Activated naive CD4-positive, alpha-beta T cell treated with anti-CD3 and anti-CD28 coated beads, Interleukin-2, amount 10 ng/mL, durations not matched to agents 7 days and 5 days (primary cell): ENCODE data around the gene PIGX.

Experiments used
- CTCF ChIA-PET: fragments of 350-600 bp; sonication (Branson Sonifier 250); formaldehyde crosslinking; loops from one replicate; lab custom pipeline; 2021; ENCODE audit warnings: antibody characterized with exemption; lab: Charles Lee
- DNase-seq: peaks from one replicate; pipeline ENCODE4 v3.0.0-alpha.2; 2020
- H3K27ac Mint-ChIP-seq: one replicate; pipeline ENCODE4 v1.8.0; 2021; ENCODE audit warnings: mild to moderate bottlenecking, moderate library complexity, mixed read lengths
- H3K27me3 Mint-ChIP-seq: one replicate; pipeline ENCODE4 v1.8.0; 2021; ENCODE audit warnings: mild to moderate bottlenecking, mixed read lengths
- H3K36me3 Mint-ChIP-seq: one replicate; pipeline ENCODE4 v1.8.0; 2021; ENCODE audit warnings: mixed read lengths
- H3K4me1 Mint-ChIP-seq: one replicate; pipeline ENCODE4 v1.8.0; 2021; ENCODE audit warnings: mixed read lengths
- H3K4me3 Mint-ChIP-seq: one replicate; pipeline ENCODE4 v1.8.0; 2021; ENCODE audit warnings: mild to moderate bottlenecking, moderate library complexity, mixed read lengths
- H3K9me3 Mint-ChIP-seq: one replicate; pipeline ENCODE4 v1.8.0; 2021; ENCODE audit warnings: mixed read lengths

PIGX gene

DNA sequence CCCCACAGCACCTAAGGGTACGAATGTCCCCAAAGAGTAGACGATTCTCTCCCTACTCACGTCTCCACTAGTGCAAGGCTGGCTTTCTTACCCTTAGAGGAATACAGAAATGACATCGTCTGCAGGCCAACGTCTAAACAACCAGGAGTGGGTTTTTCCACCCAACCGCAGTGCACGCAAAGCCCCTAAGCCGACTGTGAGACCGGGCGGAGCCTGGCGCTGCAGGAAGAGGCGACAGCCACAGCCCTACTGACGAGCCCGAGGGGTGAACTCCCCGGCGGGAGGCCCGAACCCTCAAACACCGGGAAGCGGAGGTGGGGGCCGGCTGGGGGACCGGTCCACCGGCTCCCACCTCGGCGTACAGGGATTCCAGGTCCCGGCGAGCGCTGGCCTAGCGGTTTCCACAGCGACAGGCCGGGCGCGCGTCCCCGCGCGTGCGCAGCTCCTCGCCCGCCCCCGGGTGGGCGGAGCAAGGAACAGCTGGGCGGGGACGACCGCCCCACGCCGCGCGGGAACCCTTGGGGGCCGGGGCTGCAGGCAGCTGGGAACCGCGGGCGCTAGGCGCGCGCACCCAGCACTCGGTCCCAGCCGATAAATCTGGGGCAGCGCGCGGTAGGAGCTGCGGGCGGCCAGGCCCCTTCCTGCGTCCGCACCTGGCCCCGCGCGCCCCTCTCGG is at the start of gene PIGX, which contains the start of gene CEP19:
TSS of gene PIGX (plus strand) at position 540 of the 676 bp plus-strand sequence.
TSS of gene CEP19 (minus strand) at position 413 of the 676 bp plus-strand sequence. CDS start 3,593 bp downstream, outside the sequence.
- Mint-ChIP-seq H3K4me3 (peak within 1 kb of the TSS; percentile 86), H3K9me3 (no peaks in the 10 kb centered on the region), H3K27ac (peak within 1 kb of the TSS; percentile 98), H3K27me3 (no peaks in the 10 kb centered on the region), H3K4me1 (peaks cover 40% of the 10 kb centered on the region), H3K36me3 (peaks cover 9% of the 10 kb centered on the region)
- peak; percentile 91 for DNase-seq
- CTCF ChIA-PET: interaction anchor here (0.9 to 1.7 kb wide), 2 partner anchors 103 to 230 kb away, joined by 3 read pairs; no protein-coding TSS in a partner anchor

DNA sequence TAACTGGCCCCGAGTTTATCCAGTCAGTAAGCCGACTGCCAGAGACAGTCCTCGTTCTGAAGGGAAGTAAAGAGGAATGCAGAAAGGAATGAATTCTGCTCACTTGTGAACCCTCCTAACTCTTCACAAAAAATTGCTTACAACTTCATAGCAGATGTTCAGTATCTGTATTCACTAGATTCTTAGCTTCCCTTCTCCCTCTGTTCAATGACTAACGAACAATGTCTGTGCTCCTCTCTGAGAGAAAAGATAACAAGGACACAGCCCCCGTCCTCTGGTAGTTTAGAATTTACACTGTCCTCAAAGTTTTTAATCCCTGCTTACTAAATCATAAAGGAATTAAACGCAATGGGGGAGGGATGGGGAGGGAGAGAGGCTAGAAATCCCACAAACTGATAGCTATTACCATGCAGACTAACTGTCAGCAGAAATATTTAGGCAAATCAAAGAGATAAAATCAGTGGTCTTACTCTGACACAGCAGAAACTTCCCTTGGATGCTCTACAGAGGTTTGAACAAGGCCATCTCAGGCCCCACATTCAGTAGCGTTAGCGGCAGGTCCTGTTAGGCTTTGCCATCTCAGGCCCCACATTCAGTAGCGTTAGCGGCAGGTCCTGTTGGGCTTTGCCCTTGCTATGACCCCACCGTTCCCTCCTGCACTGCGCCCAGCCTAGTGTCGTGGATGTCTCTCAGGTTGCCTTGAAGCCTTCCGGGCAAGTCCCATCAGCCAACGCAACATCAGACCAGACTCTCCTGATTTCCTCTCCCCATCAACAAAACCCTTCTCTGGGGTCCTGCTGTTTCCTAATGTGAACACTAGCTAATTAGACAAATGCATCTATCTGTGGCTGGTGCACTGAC is 49.2 kb upstream of the PIGX start:
- CTCF ChIA-PET: interaction anchor here (0.6 to 1.2 kb wide), 2 partner anchors 52 to 724 kb away, joined by 3 read pairs; no protein-coding TSS in a partner anchor

DNA sequence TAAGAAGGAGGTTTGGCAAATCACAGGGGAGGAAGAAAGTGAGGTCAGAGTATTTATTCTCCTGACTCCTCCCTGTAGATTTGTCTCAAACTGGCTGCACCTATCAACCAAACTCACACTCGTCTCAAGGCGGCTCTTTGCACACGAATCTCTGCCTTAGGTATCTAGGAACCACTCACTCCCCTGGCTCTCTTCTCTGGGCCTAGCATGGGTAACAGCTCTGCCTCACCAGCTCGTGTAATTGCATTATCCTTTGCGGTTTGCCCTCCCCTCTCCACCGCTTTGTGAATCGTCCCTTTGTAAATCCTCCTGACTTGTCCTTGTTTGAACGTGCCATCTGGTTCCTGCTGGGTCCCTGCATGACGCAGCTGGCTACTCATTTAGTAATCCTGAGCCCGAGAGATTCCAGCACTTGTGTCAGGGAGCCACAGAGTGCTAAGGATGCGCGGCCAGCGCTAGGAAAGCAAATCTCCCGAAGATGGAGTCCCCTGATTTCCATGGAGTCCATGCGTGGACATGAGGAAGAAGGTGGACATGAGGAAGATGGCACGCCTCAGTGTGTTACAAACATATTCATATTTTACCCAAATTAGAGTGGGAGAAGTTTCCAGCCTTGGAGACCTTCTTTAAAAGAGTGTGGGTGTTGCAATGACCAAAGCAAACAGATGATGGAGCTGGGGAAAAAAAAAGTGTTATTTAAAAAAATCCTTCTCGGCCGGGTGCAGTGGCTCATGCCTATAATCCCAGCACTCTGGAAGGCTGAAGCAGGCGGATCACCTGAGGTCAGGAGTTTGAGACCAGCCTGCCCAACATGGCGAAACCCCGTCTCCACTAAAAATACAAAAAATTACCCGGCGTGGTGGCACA is 45.9 kb upstream of the PIGX start:
- no peak overlapping the region for H3K27ac Mint-ChIP-seq
- H3K4me3 Mint-ChIP-seq: no peak overlapping the region

More for the DNA sequence above, 49.2 kb upstream of the PIGX start:
- H3K4me1 Mint-ChIP-seq: peaks cover 8% of the 10 kb centered on the region
- H3K36me3 Mint-ChIP-seq: peaks cover 18% of the 10 kb centered on the region
- H3K27ac Mint-ChIP-seq: no peak overlapping the region
- no peaks in the 10 kb centered on the region for H3K9me3 Mint-ChIP-seq
- H3K27me3 Mint-ChIP-seq: no peaks in the 10 kb centered on the region
- no peak for DNase-seq
- no peak overlapping the region for H3K4me3 Mint-ChIP-seq

DNA sequence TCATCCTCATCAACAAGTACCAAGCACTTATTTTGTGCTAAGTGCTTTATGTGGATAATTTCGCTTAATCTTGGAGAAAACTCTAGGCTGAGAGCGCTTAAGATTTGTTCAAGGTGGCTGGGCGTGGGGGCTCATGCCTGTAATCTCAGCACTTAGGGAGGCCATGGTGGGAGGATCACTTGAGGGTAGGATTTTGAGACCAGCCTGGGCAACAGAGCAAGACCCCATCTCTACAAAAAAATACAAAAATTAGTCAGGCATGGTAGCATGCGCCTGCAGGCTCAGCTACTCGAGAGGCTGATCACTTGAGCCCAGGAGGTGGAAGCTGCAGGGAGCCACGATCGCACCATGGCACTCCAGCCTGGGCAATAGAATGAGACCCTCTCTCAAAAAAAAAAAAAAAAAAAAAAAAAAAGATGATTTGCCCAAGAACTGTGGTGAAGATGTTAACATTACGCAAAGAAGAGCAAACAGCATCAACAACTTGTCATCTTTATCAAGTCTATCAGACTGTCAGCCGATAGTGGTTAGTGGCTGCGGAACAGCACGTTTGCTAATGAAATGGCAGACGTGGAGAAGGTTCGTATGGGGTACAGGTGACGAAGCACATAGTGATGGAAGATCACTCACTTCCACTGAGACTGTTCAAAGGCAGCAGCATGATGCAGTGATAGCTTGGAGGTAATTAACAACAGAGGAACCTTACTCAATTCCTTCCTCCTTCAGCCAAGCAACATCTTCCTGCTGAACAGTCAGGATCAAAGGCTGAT is 44.9 kb upstream of the PIGX start:
- Mint-ChIP-seq H3K9me3 (no peaks in the 10 kb centered on the region), H3K4me1 (peaks cover 34% of the 10 kb centered on the region), H3K27ac (no peak overlapping the region), H3K4me3 (no peak overlapping the region), H3K36me3 (peaks cover 12% of the 10 kb centered on the region), H3K27me3 (peaks cover 4% of the 10 kb centered on the region)
- CTCF ChIA-PET: no interaction called here
- DNase-seq: no peak

More for the DNA sequence above, 45.9 kb upstream of the PIGX start:
- peaks cover 27% of the 10 kb centered on the region for H3K4me1 Mint-ChIP-seq
- peaks cover 12% of the 10 kb centered on the region for H3K36me3 Mint-ChIP-seq
- DNase-seq: no peak
- CTCF ChIA-PET: no interaction called here
- H3K9me3 Mint-ChIP-seq: no peaks in the 10 kb centered on the region
- peaks cover 4% of the 10 kb centered on the region for H3K27me3 Mint-ChIP-seq

DNA sequence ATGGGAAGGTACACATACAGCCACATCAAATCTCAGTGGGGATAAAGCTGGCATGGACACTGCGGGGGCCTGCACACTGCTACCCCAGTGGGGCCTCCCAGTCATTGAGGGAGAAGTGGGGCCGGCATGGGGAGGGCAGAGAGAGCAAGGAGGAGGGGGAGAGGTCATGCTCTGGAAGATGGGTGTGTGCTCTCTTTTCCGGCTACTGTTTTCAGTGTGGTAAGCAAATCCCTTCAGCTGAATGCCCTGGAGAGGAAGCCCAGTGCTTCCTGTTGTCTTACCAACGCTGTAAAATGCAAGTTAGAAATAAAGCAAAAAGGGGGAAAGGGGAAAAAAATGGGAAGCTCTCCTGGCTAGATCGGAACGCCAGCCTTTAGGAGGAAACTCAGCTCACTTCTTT is 41.8 kb upstream of the PIGX start:
- H3K27me3 Mint-ChIP-seq: peaks cover 4% of the 10 kb centered on the region

DNA sequence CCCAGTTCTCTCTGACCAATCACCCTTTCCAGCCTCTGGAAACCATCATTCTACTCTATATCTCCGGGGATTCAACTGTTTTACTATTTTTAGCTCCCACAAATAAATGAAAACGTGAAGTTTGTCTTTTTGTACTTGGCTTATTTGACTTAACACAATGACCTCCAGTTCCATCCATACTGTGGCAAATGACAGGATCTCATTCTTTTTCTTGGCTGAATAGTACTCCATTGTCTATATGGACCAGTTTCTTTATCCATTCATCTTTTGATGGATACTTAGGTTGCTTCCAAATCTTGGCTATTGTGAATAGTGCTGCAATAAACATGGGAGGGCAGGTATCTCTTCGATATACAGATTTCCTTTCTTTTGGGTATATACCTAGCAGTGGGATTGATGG is 38.5 kb upstream of the PIGX start:
- CTCF ChIA-PET: no interaction called here
- peaks cover 16% of the 10 kb centered on the region for H3K36me3 Mint-ChIP-seq
- no peak overlapping the region for H3K4me3 Mint-ChIP-seq
- peaks cover 51% of the 10 kb centered on the region for H3K4me1 Mint-ChIP-seq
- H3K9me3 Mint-ChIP-seq: no peaks in the 10 kb centered on the region
- no peak overlapping the region for H3K27ac Mint-ChIP-seq
- DNase-seq: no peak
- no peaks in the 10 kb centered on the region for H3K27me3 Mint-ChIP-seq

More for the DNA sequence above, 41.8 kb upstream of the PIGX start:
- peak; percentile 31 for DNase-seq
- CTCF ChIA-PET: interaction anchor here (2.3 kb wide), 1 partner anchor 61 kb away, joined by 7 read pairs; no protein-coding TSS in a partner anchor
- Mint-ChIP-seq H3K27ac (peak overlapping the region; percentile 91), H3K4me3 (peak overlapping the region; percentile 71), H3K4me1 (peaks cover 41% of the 10 kb centered on the region), H3K36me3 (peaks cover 13% of the 10 kb centered on the region), H3K9me3 (no peaks in the 10 kb centered on the region)

DNA sequence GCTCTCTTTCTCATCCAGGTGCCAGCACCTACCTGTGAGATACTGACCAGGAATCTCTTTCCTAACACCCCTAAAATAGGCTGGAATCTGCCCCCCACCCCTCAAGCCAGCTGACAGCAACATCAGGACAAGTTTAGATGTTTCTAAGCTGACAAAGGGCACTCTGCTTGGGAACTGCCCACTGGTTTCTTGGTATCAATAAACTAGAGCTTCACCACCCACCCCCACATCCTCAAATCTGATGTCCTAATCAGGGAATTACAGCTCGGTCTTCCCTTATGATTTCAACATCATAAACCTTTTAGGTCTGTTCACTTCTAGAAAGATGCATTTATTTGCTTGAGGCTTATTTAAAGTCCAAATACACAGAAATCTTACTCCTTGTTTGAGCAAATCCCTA is 34.8 kb upstream of the PIGX start:
- no peak overlapping the region for H3K27ac Mint-ChIP-seq
- no peak overlapping the region for H3K4me3 Mint-ChIP-seq
- CTCF ChIA-PET: interaction anchor here (0.9 to 1.5 kb wide), 5 partner anchors 9 to 155 kb away, joined by 3 to 11 read pairs (median 4); no protein-coding TSS in a partner anchor

DNA sequence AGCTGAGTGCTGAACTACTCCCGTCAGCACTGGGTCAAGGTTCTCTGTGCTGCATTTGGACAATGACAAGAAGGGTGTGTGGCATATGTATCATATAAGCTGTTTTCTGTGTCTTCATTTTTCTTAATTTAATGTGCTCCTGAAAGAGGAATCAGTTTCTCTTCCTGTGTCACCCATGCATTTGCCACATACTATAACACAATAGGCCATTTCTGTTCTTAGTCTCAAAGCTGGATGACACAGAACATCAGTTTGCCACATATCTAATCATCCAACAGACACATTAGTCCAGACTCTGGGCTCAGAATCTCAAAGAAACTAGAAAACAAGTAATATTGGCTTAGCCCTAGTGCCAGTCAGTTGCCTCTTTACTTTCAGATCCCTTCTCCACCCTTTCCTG is 34.2 kb upstream of the PIGX start:
- no peak for DNase-seq
- no peak overlapping the region for H3K4me3 Mint-ChIP-seq
- peaks cover 12% of the 10 kb centered on the region for H3K36me3 Mint-ChIP-seq
- H3K4me1 Mint-ChIP-seq: peaks cover 26% of the 10 kb centered on the region
- H3K27ac Mint-ChIP-seq: no peak overlapping the region
- CTCF ChIA-PET: interaction anchor here (0.8 to 1.4 kb wide), 4 partner anchors 8 to 155 kb away, joined by 3 to 7 read pairs (median 4); no protein-coding TSS in a partner anchor
- peaks cover 5% of the 10 kb centered on the region for H3K9me3 Mint-ChIP-seq
- peaks cover 10% of the 10 kb centered on the region for H3K27me3 Mint-ChIP-seq

More for the DNA sequence above, 34.8 kb upstream of the PIGX start:
- peaks cover 26% of the 10 kb centered on the region for H3K4me1 Mint-ChIP-seq
- H3K9me3 Mint-ChIP-seq: peaks cover 2% of the 10 kb centered on the region
- no peak for DNase-seq
- peaks cover 10% of the 10 kb centered on the region for H3K36me3 Mint-ChIP-seq
- peaks cover 10% of the 10 kb centered on the region for H3K27me3 Mint-ChIP-seq

DNA sequence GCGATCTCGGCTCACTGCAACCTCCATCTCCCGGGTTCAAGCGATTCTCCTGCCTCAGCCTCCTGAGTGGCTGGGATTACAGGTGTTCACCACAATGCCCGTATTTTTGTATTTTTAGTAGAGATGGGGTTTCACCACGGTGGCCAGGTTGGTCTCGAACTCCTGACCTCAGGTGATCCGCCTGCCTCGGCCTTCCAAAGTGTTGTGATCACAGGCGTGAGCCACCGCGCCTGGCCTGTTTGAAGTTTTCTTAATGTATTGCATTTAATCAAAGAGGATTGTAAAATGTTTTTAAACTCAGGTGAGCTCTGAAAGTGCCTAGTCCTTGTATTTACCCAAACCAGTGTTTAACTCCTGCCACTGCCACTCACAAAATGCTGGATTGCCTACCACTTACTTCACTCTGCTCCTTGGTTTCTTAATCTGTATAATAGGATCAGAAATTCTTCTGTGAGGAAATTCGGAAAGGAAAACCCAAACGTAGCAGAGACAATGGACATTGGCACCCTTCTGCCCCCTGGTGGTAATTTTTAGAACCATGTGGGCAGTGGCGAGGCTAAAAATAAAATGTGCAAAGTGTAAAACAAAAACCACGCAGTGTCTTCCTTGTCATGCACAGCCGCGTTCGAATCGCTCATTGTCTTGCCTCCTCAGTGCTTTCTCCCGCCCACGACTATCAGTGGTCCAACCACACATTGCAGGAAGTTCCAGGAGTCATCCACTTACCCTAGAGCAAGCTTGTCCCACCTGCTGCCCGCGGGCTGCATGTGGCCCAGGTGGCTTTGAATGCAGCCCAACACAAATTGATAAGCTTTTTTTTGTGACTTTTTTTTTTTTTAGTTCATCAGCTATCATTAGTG is 27.4 kb upstream of the PIGX start:
- CTCF ChIA-PET: interaction anchor here (0.6 to 5.5 kb wide), 20 partner anchors 8 to 616 kb away, joined by 3 to 115 read pairs (median 3); partner anchors contain the start of gene NRROS
- peaks cover 4% of the 10 kb centered on the region for H3K27me3 Mint-ChIP-seq
- peak overlapping the region; percentile 2 for H3K4me3 Mint-ChIP-seq
- peaks cover 9% of the 10 kb centered on the region for H3K36me3 Mint-ChIP-seq
- H3K4me1 Mint-ChIP-seq: peaks cover 20% of the 10 kb centered on the region
- peaks cover 7% of the 10 kb centered on the region for H3K9me3 Mint-ChIP-seq
- H3K27ac Mint-ChIP-seq: peak overlapping the region; percentile 6
- peak; percentile 77 for DNase-seq

DNA sequence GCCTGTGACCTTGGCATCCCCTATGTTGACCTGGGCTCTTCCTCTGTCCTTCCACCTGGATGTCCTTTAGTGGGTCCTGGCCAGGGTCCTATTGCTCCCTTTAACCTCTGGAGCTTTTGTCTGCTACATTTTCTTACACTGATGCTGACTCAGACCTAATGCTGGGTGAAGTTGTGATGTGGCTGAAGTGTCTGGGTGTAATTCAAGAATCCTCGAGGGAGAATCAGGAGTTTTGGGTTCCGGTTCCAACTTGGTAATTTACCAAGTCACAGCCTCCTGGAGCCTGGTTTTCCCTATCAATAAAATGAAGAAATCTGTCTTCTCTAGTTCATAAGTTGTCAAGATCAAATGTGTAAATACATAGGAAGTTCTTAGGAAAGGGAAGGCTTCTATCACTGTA is 25.7 kb upstream of the PIGX start:
- Mint-ChIP-seq H3K36me3 (peaks cover 9% of the 10 kb centered on the region), H3K27ac (no peak overlapping the region), H3K27me3 (peaks cover 11% of the 10 kb centered on the region), H3K9me3 (peaks cover 7% of the 10 kb centered on the region), H3K4me3 (no peak overlapping the region), H3K4me1 (peaks cover 20% of the 10 kb centered on the region)
- CTCF ChIA-PET: interaction anchor here (0.7 to 5.5 kb wide), 7 partner anchors 9 to 85 kb away, joined by 3 to 115 read pairs (median 7); no protein-coding TSS in a partner anchor
- DNase-seq: no peak

DNA sequence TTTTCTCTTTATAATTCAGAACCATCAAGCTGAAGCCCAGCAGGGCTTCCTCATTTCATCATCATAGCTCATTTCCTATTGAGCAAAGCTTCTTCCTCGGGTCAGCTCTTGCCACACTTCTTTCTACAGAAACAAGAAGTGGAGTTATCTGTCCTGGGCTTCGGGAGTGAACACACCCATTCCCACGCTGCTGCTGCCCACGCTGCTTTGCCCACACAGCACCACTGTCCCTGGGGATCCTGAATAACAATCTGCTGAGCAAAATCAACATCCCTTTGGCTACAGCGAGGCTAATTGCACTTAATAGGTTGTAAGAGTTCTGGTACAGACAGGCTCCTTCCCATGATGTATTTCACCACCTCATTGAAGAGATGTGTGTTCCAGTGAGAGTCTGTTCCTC is 23.8 kb upstream of the PIGX start:
- Mint-ChIP-seq H3K27me3 (peaks cover 15% of the 10 kb centered on the region), H3K4me1 (peaks cover 20% of the 10 kb centered on the region), H3K9me3 (no peaks in the 10 kb centered on the region), H3K36me3 (peaks cover 3% of the 10 kb centered on the region), H3K27ac (no peak overlapping the region), H3K4me3 (no peak overlapping the region)
- DNase-seq: no peak
- CTCF ChIA-PET: interaction anchor here (1.0 to 5.5 kb wide), 4 partner anchors 77 to 202 kb away, joined by 3 to 115 read pairs (median 6); no protein-coding TSS in a partner anchor
